H1 (cell line): ENCODE measurements around the gene COPS9. TPM values are rescaled to one million over a fixed set of nuclear protein-coding genes. Genes with fewer than 3 reads are reported as not detected.

Experiments
- CHD7 ChIP-seq: fragments of 300-600 bp; sonication (generic); IDR thresholded peaks from 2 replicates; pipeline ENCODE4 v1.7.1; 2012; ENCODE audit warnings: low read length, moderate library complexity, mild to moderate bottlenecking, inconsistent platforms; ENCODE audit not compliant: insufficient replicate concordance
- CTBP2 ChIP-seq: IDR thresholded peaks from 2 replicates; pipeline ENCODE4 v1.7.0; 2011; ENCODE audit warnings: borderline replicate concordance, mild to moderate bottlenecking, moderate library complexity, mixed read lengths, low read length; ENCODE audit not compliant: insufficient read depth, insufficient read length
- HDAC2 ChIP-seq, 2 experiments: fragments of 300-600 bp in 1 of 2; sonication (generic) in 1 of 2; IDR thresholded peaks; 2 replicates each; pipeline ENCODE4 v1.6.1; 2011 to 2012; ENCODE audit warnings: low read depth in 2 of 2, low read length in 2 of 2, mild to moderate bottlenecking in 2 of 2, moderate library complexity in 2 of 2, borderline replicate concordance in 1 of 2, inconsistent platforms in 1 of 2
- HDAC6 ChIP-seq: IDR thresholded peaks from one replicate; pipeline ENCODE4 v1.7.1; 2012; ENCODE audit warnings: low read depth, mild to moderate bottlenecking, inconsistent platforms, low read length, moderate library complexity
- KDM1A ChIP-seq: fragments of 200-600, 300-600 bp; sonication (generic); IDR thresholded peaks from 2 replicates; pipeline ENCODE4 v1.7.1; 2016; ENCODE audit warnings: mild to moderate bottlenecking, low read length, borderline replicate concordance
- KDM4A ChIP-seq: IDR thresholded peaks from one replicate; pipeline ENCODE4 v1.7.1; 2012; ENCODE audit warnings: low read depth, mild to moderate bottlenecking, moderate library complexity, low read length, inconsistent platforms; ENCODE audit not compliant: severe bottlenecking
- RFX5 ChIP-seq: IDR thresholded peaks from 2 replicates; pipeline ENCODE4 v1.6.1; 2011; ENCODE audit warnings: low read depth, low read length, improper control_type of control experiment, borderline replicate concordance
- SIN3A ChIP-seq, 2 experiments: IDR thresholded peaks in 1 of 2; conservative IDR thresholded peaks in 1 of 2; 2 replicates each; pipeline ENCODE4 v1.6.1; 2011 to 2012; ENCODE audit warnings: low read length in 2 of 2, improper control_type of control experiment in 1 of 2, low read depth in 1 of 2, mild to moderate bottlenecking in 1 of 2
- TBP ChIP-seq: IDR thresholded peaks from 2 replicates; pipeline ENCODE4 v1.6.1; 2011; ENCODE audit warnings: low read depth, low read length, improper control_type of control experiment
- YY1 ChIP-seq: IDR thresholded peaks from 2 replicates; pipeline ENCODE4 v1.6.1; 2011; ENCODE audit warnings: low read depth, mild to moderate bottlenecking, low read length
- polyA plus RNA-seq, 7 experiments: library from polyadenylated mRNA; depleted of rRNA in 3 of 7; stranded (reverse) in 5 of 7; unstranded in 2 of 7; fragments of >200 nt in 5 of 7; fragments of 200-250 nt in 2 of 7; gene quantifications; 1 replicate in 5 of 7; 2 replicates in 1 of 7; 4 replicates in 1 of 7; pipeline versions ENCODE4 v1.2.1 to v1.2.3, GENCODE V29; 2011 to 2013; ENCODE audit warnings: missing spikeins in 2 of 7, mixed read lengths in 2 of 7
- total RNA-seq: library from RNA; stranded (reverse); fragmentation: NEBNext Ultra II Directional; extraction: Animal tissue kit (Norgen Biotek cat#: 25700); gene quantifications from 2 replicates; pipeline ENCODE4 v1.2.1, GENCODE V29; 2021

COPS9 gene
- total and polyA plus RNA-seq, 2 of the 8 experiments (the other 6 are each of a cell fraction or from before 2014, with no cell fraction given), result 154 to 234 TPM

GRCh38 chr2:240145461-240145860 is 9.4 kb upstream of the COPS9 start (continued):
- TF ChIP-seq CHD7 (no peak), YY1 (no peak), HDAC6 (no peak), RFX5 (no peak), HDAC2 (IDR thresholded peaks at IDR 0.05; ENCODE audit: borderline replicate concordance in 1 of 2, low read depth in 2 of 2, low read length in 2 of 2) (no peak), SIN3A (conservative IDR thresholded peaks at IDR 0.05 in 1 of 2, IDR thresholded peaks at IDR 0.05 in 1 of 2; ENCODE audit: low read depth in 1 of 2, low read length in 2 of 2) (no peak), TBP (no peak), KDM4A (no peak), CTBP2 (no peak), KDM1A (no peak)
- TF ChIP-seq, all 59 proteins: peak for 0
